Right atrium auricular region (tissue), 2 donors: ENCODE results near the gene DLG5. TPM values are rescaled to one million over a fixed set of nuclear protein-coding genes. Genes with fewer than 3 reads are reported as not detected.

Source experiments
- DNase-seq: peaks from one replicate; pipeline ENCODE4 v3.0.0-alpha.2; 2019; ENCODE audit warnings: low spot score
- H3K27ac ChIP-seq, 2 donors: fragments of 200-600 bp; sonication (generic); 1 replicate in 1 of 2; 2 replicates in 1 of 2; pipeline ENCODE4 v1.5.1; 2016 to 2019
- H3K27me3 ChIP-seq, 2 donors: fragments of 200-600 bp; sonication (generic); one replicate each; pipeline versions ENCODE4 v1.5.1 to v1.6.0; 2017 to 2019
- H3K36me3 ChIP-seq: fragments of 200-600 bp; sonication (generic); one replicate; pipeline ENCODE4 v1.5.1; 2016
- H3K4me1 ChIP-seq, 2 donors: fragments of 200-600 bp; sonication (generic); one replicate each; pipeline versions ENCODE4 v1.5.1 to v1.6.0; 2017 to 2019
- H3K4me3 ChIP-seq, 2 donors: fragments of 200-600 bp; sonication (generic); 1 replicate in 1 of 2; 2 replicates in 1 of 2; pipeline ENCODE4 v1.5.1; 2017 to 2019; ENCODE audit warnings: mild to moderate bottlenecking in 1 of 2, moderate library complexity in 1 of 2
- H3K9me3 ChIP-seq, 2 donors: fragments of 200-600 bp; sonication (generic); one replicate each; pipeline ENCODE4 v1.5.1; 2019
- CTCF ChIP-seq, 2 donors: fragments of 200-600 bp; sonication (generic); IDR thresholded peaks; one replicate each; pipeline ENCODE4 v1.5.1; 2019; ENCODE audit warnings: antibody characterized with exemption in 2 of 2
- total RNA-seq, 2 donors: library from RNA; depleted of rRNA; stranded (reverse); fragments of >200 nt; gene quantifications; one replicate each; pipeline ENCODE4 v1.1.0, GENCODE V29; 2016

DLG5 gene
- total RNA-seq, 2 donors from 2014 or later: 10.5 to 20.4 TPM

GRCh38 chr10:77915319-77916105, 11.0 kb downstream of the DLG5 start:
- no peak for DNase-seq
- H3K36me3 ChIP-seq: no peaks in the 10 kb centered on the region
- no peaks in the 10 kb centered on the region for H3K9me3 ChIP-seq
- no peaks in the 10 kb centered on the region for H3K27me3 ChIP-seq
- H3K27ac ChIP-seq: no peak overlapping the region
- no peak overlapping the region for H3K4me3 ChIP-seq
- peaks cover 0 to 2% of the 10 kb centered on the region in 2 donors for H3K4me1 ChIP-seq
- no peak for TF ChIP-seq CTCF (IDR thresholded peaks at IDR 0.05)

GRCh38 chr10:77913090-77913489, 13.5 kb downstream of the DLG5 start:
- Histone ChIP-seq H3K27me3 (no peaks in the 10 kb centered on the region), H3K9me3 (no peaks in the 10 kb centered on the region), H3K4me3 (no peak overlapping the region), H3K36me3 (no peaks in the 10 kb centered on the region), H3K4me1 (peaks cover 0 to 19% of the 10 kb centered on the region in 2 donors), H3K27ac (no peak overlapping the region)
- TF ChIP-seq CTCF (IDR thresholded peaks at IDR 0.05): no peak
- DNase-seq: no peak

- Histone ChIP-seq H3K9me3 (no peaks in the 10 kb centered on the region), H3K4me3 (no peak overlapping the region), H3K4me1 (peaks cover 0 to 19% of the 10 kb centered on the region in 2 donors), H3K27me3 (no peaks in the 10 kb centered on the region), H3K27ac (no peak overlapping the region), H3K36me3 (no peaks in the 10 kb centered on the region)
- TF ChIP-seq CTCF (IDR thresholded peaks at IDR 0.05): no peak
- DNase-seq: no peak
These were observed 14.0 kb downstream of the DLG5 start for GRCh38 chr10:77912576-77912975.

GRCh38 chr10:77911535-77912123, 14.9 kb downstream of the DLG5 start:
- H3K4me3 ChIP-seq: no peak overlapping the region
- DNase-seq: no peak
- peaks cover 0 to 26% of the 10 kb centered on the region in 2 donors for H3K4me1 ChIP-seq
- H3K9me3 ChIP-seq: no peaks in the 10 kb centered on the region
- no peak for TF ChIP-seq CTCF (IDR thresholded peaks at IDR 0.05)
- no peak overlapping the region for H3K27ac ChIP-seq
- H3K27me3 ChIP-seq: no peaks in the 10 kb centered on the region
- H3K36me3 ChIP-seq: no peaks in the 10 kb centered on the region

- Histone ChIP-seq H3K9me3 (no peaks in the 10 kb centered on the region), H3K4me3 (no peak overlapping the region), H3K36me3 (no peaks in the 10 kb centered on the region), H3K27me3 (no peaks in the 10 kb centered on the region), H3K27ac (no peak overlapping the region), H3K4me1 (peaks cover 0 to 26% of the 10 kb centered on the region in 2 donors)
- no peak for DNase-seq
- no peak for TF ChIP-seq CTCF (IDR thresholded peaks at IDR 0.05)
These were observed 15.9 kb downstream of the DLG5 start for GRCh38 chr10:77910524-77911145.
